Progenitor cell of endocrine pancreas (in vitro differentiated cells): ENCODE measurements around the gene SLC49A3. TPM values are rescaled to one million over a fixed set of nuclear protein-coding genes. Genes with fewer than 3 reads are reported as not detected.

Experiments
- DNase-seq: peaks from one replicate; pipeline ENCODE4 v3.0.0; 2021; ENCODE audit warnings: low spot score; ENCODE audit not compliant: unreplicated experiment
- H3K27ac Mint-ChIP-seq: 2 replicates; pipeline ENCODE4 v1.8.0; 2021; ENCODE audit warnings: mild to moderate bottlenecking, moderate library complexity, mixed read lengths
- H3K27me3 Mint-ChIP-seq: 2 replicates; pipeline ENCODE4 v1.8.0; 2021; ENCODE audit warnings: mixed read lengths
- H3K36me3 Mint-ChIP-seq: 2 replicates; pipeline ENCODE4 v1.8.0; 2022; ENCODE audit warnings: mixed read lengths; ENCODE audit not compliant: insufficient read depth
- H3K4me1 Mint-ChIP-seq: 2 replicates; pipeline ENCODE4 v1.8.0; 2021; ENCODE audit warnings: low read depth, mixed read lengths
- H3K4me3 Mint-ChIP-seq: 2 replicates; pipeline ENCODE4 v1.8.0; 2021; ENCODE audit warnings: low read depth, mild to moderate bottlenecking, moderate library complexity, mixed read lengths
- H3K9me3 Mint-ChIP-seq: 2 replicates; pipeline ENCODE4 v1.8.0; 2021; ENCODE audit warnings: low read depth, mixed read lengths
- CTCF ChIP-seq: fragments of 200-600 bp; sonication (generic); IDR thresholded peaks from one replicate; pipeline ENCODE4 v1.5.0; 2021; ENCODE audit warnings: antibody characterized with exemption, mild to moderate bottlenecking; ENCODE audit not compliant: unreplicated experiment
- total RNA-seq: library from RNA; stranded (reverse); gene quantifications from 2 replicates; pipeline ENCODE4 v1.2.1, GENCODE V29; 2021

Gene SLC49A3
- total RNA-seq, 1 donor from 2014 or later: 13.1 TPM

- Mint-ChIP-seq H3K27me3 (peaks cover 15% of the 10 kb centered on the region), H3K9me3 (no peaks in the 10 kb centered on the region), H3K4me1 (peaks cover 6% of the 10 kb centered on the region), H3K27ac (no peak overlapping the region), H3K36me3 (no peaks in the 10 kb centered on the region), H3K4me3 (no peak overlapping the region)
- no peak for DNase-seq
- no peak for TF ChIP-seq CTCF
These were observed 54.9 kb downstream of the SLC49A3 start for GRCh38 chr4:633976-634598.

GRCh38 chr4:633406-633805, 55.5 kb downstream of the SLC49A3 start:
- Mint-ChIP-seq H3K9me3 (no peaks in the 10 kb centered on the region), H3K4me1 (peaks cover 6% of the 10 kb centered on the region), H3K36me3 (no peaks in the 10 kb centered on the region), H3K4me3 (no peak overlapping the region), H3K27ac (no peak overlapping the region), H3K27me3 (peaks cover 15% of the 10 kb centered on the region)
- no peak for DNase-seq
- no peak for TF ChIP-seq CTCF

- Mint-ChIP-seq H3K9me3 (no peaks in the 10 kb centered on the region), H3K4me3 (no peak overlapping the region), H3K27ac (no peak overlapping the region), H3K27me3 (peaks cover 15% of the 10 kb centered on the region), H3K36me3 (no peaks in the 10 kb centered on the region), H3K4me1 (peaks cover 6% of the 10 kb centered on the region)
- no peak for TF ChIP-seq CTCF
- DNase-seq: no peak
These were observed 56.0 kb downstream of the SLC49A3 start for GRCh38 chr4:632926-633325.

- Mint-ChIP-seq H3K27me3 (peaks cover 15% of the 10 kb centered on the region), H3K27ac (no peak overlapping the region), H3K9me3 (no peaks in the 10 kb centered on the region), H3K36me3 (no peaks in the 10 kb centered on the region), H3K4me1 (peaks cover 6% of the 10 kb centered on the region), H3K4me3 (no peak overlapping the region)
- no peak for DNase-seq
- TF ChIP-seq CTCF: no peak
These were observed 56.7 kb downstream of the SLC49A3 start for GRCh38 chr4:632196-632790.

Other genes starting within 250 kb of the SLC49A3 start
- gene ZNF721, start 190.0 kb downstream of the SLC49A3 start, total RNA-seq: 48.6 and 48.7 TPM in 2 replicates
- 73.5 and 76.6 TPM in 2 replicates for gene PIGG, start 189.9 kb downstream of the SLC49A3 start, total RNA-seq
- not detected in 2 replicates for gene TMEM271, start 112.9 kb downstream of the SLC49A3 start, total RNA-seq
- 10.4 TPM in 2 replicates for gene PDE6B, start 63.6 kb downstream of the SLC49A3 start, total RNA-seq
- 235 and 236 TPM in 2 replicates for gene ATP5ME, start 14.9 kb downstream of the SLC49A3 start, total RNA-seq
- gene MYL5, start 14.6 kb downstream of the SLC49A3 start, total RNA-seq: 22.6 and 23.7 TPM in 2 replicates
- 79.8 and 87.9 TPM in 2 replicates for gene PCGF3, start 16.7 kb upstream of the SLC49A3 start, total RNA-seq
- gene CPLX1, start 137.0 kb upstream of the SLC49A3 start, total RNA-seq: 1.4 and 2.0 TPM in 2 replicates
- gene GAK, start 243.2 kb upstream of the SLC49A3 start, total RNA-seq: 116 and 119 TPM in 2 replicates
- 29.1 and 30.6 TPM in 2 replicates for gene TMEM175, start 243.3 kb upstream of the SLC49A3 start, total RNA-seq